Spleen (tissue), 7 donors: ENCODE results near the gene RAD51B.

Source experiments
- CTCF ChIP-seq, 11 experiments: fragments of 200-600 bp in 7 of 11; fragments of 450-650 bp in 4 of 11; sonication (generic) in 4 of 11; IDR thresholded peaks in 8 of 11; conservative IDR thresholded peaks in 3 of 11; 1 replicate in 7 of 11; 2 replicates in 4 of 11; pipeline versions ENCODE4 v1.4.0 to v1.8.0; 2016 to 2021; ENCODE audit warnings: antibody characterized with exemption in 11 of 11, inconsistent platforms in 4 of 11, mild to moderate bottlenecking in 1 of 11
- POLR2A ChIP-seq, 3 donors: fragments of 450-650 bp; IDR thresholded peaks; one replicate each; pipeline ENCODE4 v1.5.1; 2017; ENCODE audit warnings: antibody characterized with exemption in 3 of 3, mild to moderate bottlenecking in 1 of 3
- POLR2AphosphoS5 ChIP-seq, 3 donors: sonication (generic); formaldehyde crosslinking; IDR thresholded peaks; one replicate each; pipeline ENCODE4 v1.5.1; 2017; ENCODE audit warnings: antibody characterized with exemption in 3 of 3
- donor health status: DM: no; HTN: no; CAD: no; lungs with moderate emphysema.
- donor health status: DM: no; HTN: no; CAD: no.
- donor health status: DM: no; HTN: no; CAD: no.

- TF ChIP-seq POLR2A (IDR thresholded peaks at IDR 0.05) (no peak), POLR2AphosphoS5 (IDR thresholded peaks at IDR 0.05) (no peak), CTCF (IDR thresholded peaks at IDR 0.05 in 8 of 11, conservative IDR thresholded peaks at IDR 0.05 in 3 of 11) (no peak)
These were observed 151.3 kb downstream of the RAD51B start for GRCh38 chr14:67970923-67971322.
